IPS-NIHi7 (cell line): ENCODE measurements around the gene PRLH.

ENCODE experiments used
- DNase-seq: peaks from one replicate; pipeline ENCODE4 v3.0.0; 2012; ENCODE audit warnings: mixed read lengths; ENCODE audit errors: extremely low spot score

PRLH gene

GRCh38 chr2:237539681-237540080, 26.7 kb upstream of the PRLH start:
- DNase-seq: no peak

- DNase-seq: no peak
Measured at GRCh38 chr2:237540223-237540775, 26.1 kb upstream of the PRLH start.

- DNase-seq: no peak
Measured at GRCh38 chr2:237540823-237541222, 25.6 kb upstream of the PRLH start.

GRCh38 chr2:237541243-237541642, 25.1 kb upstream of the PRLH start:
- no peak for DNase-seq

- no peak for DNase-seq
Measured at GRCh38 chr2:237542001-237542704, 24.2 kb upstream of the PRLH start.

- no peak for DNase-seq
Measured at GRCh38 chr2:237546040-237546875, 20.1 kb upstream of the PRLH start.

- no peak for DNase-seq
Measured at GRCh38 chr2:237546876-237547395, 19.4 kb upstream of the PRLH start.

GRCh38 chr2:237547841-237548416, 18.4 kb upstream of the PRLH start:
- DNase-seq: peak; percentile 71

- no peak for DNase-seq
Measured at GRCh38 chr2:237549216-237549615, 17.2 kb upstream of the PRLH start.

GRCh38 chr2:237549643-237550415, 16.5 kb upstream of the PRLH start:
- no peak for DNase-seq

- DNase-seq: no peak
Measured at GRCh38 chr2:237551071-237551574, 15.3 kb upstream of the PRLH start.

GRCh38 chr2:237552908-237553307, 13.5 kb upstream of the PRLH start:
- no peak for DNase-seq

GRCh38 chr2:237553948-237554347, 12.4 kb upstream of the PRLH start:
- no peak for DNase-seq

GRCh38 chr2:237555560-237555959, 10.8 kb upstream of the PRLH start:
- DNase-seq: no peak

- DNase-seq: no peak
Measured at GRCh38 chr2:237556773-237557632, 9.4 kb upstream of the PRLH start.

GRCh38 chr2:237557633-237558015, 8.8 kb upstream of the PRLH start:
- DNase-seq: no peak

- no peak for DNase-seq
Measured at GRCh38 chr2:237558961-237559641, 7.3 kb upstream of the PRLH start.

- DNase-seq: no peak
Measured at GRCh38 chr2:237561221-237561620, 5.2 kb upstream of the PRLH start.

- DNase-seq: peak; percentile 81
Measured at GRCh38 chr2:237563816-237564215, 2.6 kb upstream of the PRLH start.
